Measurements from ENCODE around the gene MARVELD3. TPM values are rescaled to one million over a fixed set of nuclear protein-coding genes. Genes with fewer than 3 reads are reported as not detected.

Gene MARVELD3
- total RNA-seq, 2 experiments from 2014 or later, result not detected

GRCh38 chr16:71627731-71628181, 1.8 kb downstream of the MARVELD3 start:
- CTCF ChIA-PET, result interaction anchor here (1.6 kb wide), 1 partner anchor 17 kb away, joined by 7 read pairs; no protein-coding TSS in a partner anchor
- Mint-ChIP-seq H3K4me3 (no peak overlapping the region), H3K27me3 (peaks cover 4% of the 10 kb centered on the region)

DNA sequence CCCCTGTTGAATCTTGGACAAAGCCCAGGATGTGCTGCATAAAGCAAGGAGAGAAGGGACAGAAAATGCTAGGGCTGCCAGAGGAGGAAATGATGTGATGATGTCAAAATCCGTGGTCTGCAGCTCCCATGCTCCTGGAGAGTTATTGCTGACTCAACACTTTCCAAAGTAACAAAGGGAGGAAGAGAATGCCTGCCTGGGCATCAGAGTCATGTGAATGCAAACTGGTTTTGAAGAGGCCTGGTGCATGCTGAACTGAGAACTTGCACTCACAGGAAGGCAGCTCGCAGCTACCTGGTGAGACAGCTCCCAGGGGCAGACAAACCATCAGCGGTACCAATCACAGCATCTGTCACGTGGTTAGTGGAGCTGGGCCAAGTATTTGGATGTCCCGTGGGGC, 2.8 kb downstream of the MARVELD3 start:
- no peaks in the 10 kb centered on the region for H3K36me3 Mint-ChIP-seq
- no peaks in the 10 kb centered on the region for H3K9me3 Mint-ChIP-seq
- POLR2A ChIA-PET, result interaction anchor here (0.8 kb wide), 1 partner anchor 50 kb away, joined by 3 read pairs; no protein-coding TSS in a partner anchor
- CTCF ChIA-PET, result interaction anchor here (0.5 to 1.6 kb wide), 2 partner anchors 18 to 64 kb away, joined by 3 to 7 read pairs; no protein-coding TSS in a partner anchor
- intact Hi-C loops (cut with micrococcal nuclease), result no loop called here
- no peaks in the 10 kb centered on the region for H3K4me1 Mint-ChIP-seq (ENCODE audit: low read depth)
- H3K4me3 Mint-ChIP-seq, result no peak overlapping the region
- H3K27me3 Mint-ChIP-seq, result peaks cover 4% of the 10 kb centered on the region
- no peak overlapping the region for H3K27ac Mint-ChIP-seq
- no peak for DNase-seq

More at GRCh38 chr16:71627731-71628181, 1.8 kb downstream of the MARVELD3 start:
- H3K4me1 Mint-ChIP-seq (ENCODE audit: low read depth), result no peaks in the 10 kb centered on the region
- POLR2A ChIA-PET, result no interaction called here
- H3K9me3 Mint-ChIP-seq, result no peaks in the 10 kb centered on the region
- no peak for DNase-seq
- H3K27ac Mint-ChIP-seq, result no peak overlapping the region
- intact Hi-C loops (cut with micrococcal nuclease), result no loop called here
- no peaks in the 10 kb centered on the region for H3K36me3 Mint-ChIP-seq

GRCh38 chr16:71629278-71630016, 3.5 kb downstream of the MARVELD3 start:
- Mint-ChIP-seq H3K27me3 (peaks cover 4% of the 10 kb centered on the region), H3K4me1 (ENCODE audit: low read depth) (no peaks in the 10 kb centered on the region), H3K36me3 (no peaks in the 10 kb centered on the region), H3K9me3 (no peaks in the 10 kb centered on the region), H3K27ac (no peak overlapping the region), H3K4me3 (no peak overlapping the region)
- ChIA-PET POLR2A (interaction anchor here (0.8 kb wide), 1 partner anchor 50 kb away, joined by 3 read pairs; no protein-coding TSS in a partner anchor), CTCF (interaction anchor here (1.1 kb wide), 1 partner anchor 18 kb away, joined by 4 read pairs; no protein-coding TSS in a partner anchor)
- no peak for DNase-seq
- intact Hi-C loops (cut with micrococcal nuclease), result no loop called here

DNA sequence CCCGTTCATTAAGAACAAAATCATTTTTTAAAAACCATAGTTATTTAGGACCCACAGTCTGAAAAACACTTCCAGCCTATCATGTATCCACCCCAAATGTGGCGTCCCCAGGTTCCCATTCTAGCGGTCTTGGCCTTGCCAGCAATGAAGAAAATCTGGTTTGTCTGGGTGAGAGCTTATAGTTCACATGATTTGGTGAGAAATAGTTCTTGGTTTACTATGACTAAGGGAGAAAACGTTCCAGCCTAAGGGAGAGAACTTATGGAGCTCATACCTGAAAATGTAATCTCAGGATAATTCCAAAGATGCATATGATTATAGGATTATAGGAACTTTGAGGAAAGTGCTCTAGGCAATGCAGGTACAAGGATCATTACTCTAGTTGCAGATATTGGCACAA, 4.8 kb downstream of the MARVELD3 start:
- DNase-seq, result no peak
- ChIA-PET POLR2A (no interaction called here), CTCF (interaction anchor here (0.6 kb wide), 1 partner anchor 387 kb away, joined by 4 read pairs; no protein-coding TSS in a partner anchor)
- Mint-ChIP-seq H3K9me3 (no peaks in the 10 kb centered on the region), H3K4me1 (ENCODE audit: low read depth) (no peaks in the 10 kb centered on the region), H3K27ac (no peak overlapping the region), H3K27me3 (peaks cover 2% of the 10 kb centered on the region), H3K36me3 (no peaks in the 10 kb centered on the region), H3K4me3 (no peak overlapping the region)
- intact Hi-C loops (cut with micrococcal nuclease), result no loop called here

DNA sequence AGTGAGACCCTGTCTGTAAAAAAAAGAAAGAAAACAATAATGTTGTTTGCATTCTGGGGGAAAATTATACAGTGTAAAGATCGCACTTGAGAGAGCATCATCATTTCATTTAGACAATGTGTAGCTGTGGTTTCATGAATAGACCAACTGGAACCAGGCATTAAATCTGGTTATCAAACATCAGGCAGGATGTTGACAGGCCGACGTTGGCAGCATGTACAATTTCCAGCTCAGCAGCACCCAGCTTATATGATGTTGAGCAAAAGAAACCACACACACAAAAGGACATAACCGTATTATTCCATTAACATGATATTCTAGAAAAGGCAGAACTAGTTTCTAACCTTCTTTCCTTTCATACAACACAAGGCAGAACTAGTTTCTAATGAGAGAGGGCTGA, 5.8 kb downstream of the MARVELD3 start:
- H3K4me3 Mint-ChIP-seq, result no peak overlapping the region
- intact Hi-C loops (cut with micrococcal nuclease), result no loop called here
- no peaks in the 10 kb centered on the region for H3K4me1 Mint-ChIP-seq (ENCODE audit: low read depth)

GRCh38 chr16:71635632-71636031, 9.6 kb downstream of the MARVELD3 start:
- no peaks in the 10 kb centered on the region for H3K4me1 Mint-ChIP-seq (ENCODE audit: low read depth)
- intact Hi-C loops (cut with micrococcal nuclease), result no loop called here
- peaks cover 3% of the 10 kb centered on the region for H3K36me3 Mint-ChIP-seq
- H3K27ac Mint-ChIP-seq, result no peak overlapping the region
- no peak overlapping the region for H3K4me3 Mint-ChIP-seq
- CTCF ChIA-PET, result no interaction called here
- DNase-seq, result no peak
- no peaks in the 10 kb centered on the region for H3K9me3 Mint-ChIP-seq
- POLR2A ChIA-PET, result no interaction called here
- no peaks in the 10 kb centered on the region for H3K27me3 Mint-ChIP-seq

More for the DNA sequence above, 5.8 kb downstream of the MARVELD3 start:
- H3K9me3 Mint-ChIP-seq, result no peaks in the 10 kb centered on the region
- no peaks in the 10 kb centered on the region for H3K27me3 Mint-ChIP-seq
- H3K36me3 Mint-ChIP-seq, result no peaks in the 10 kb centered on the region
- no peak overlapping the region for H3K27ac Mint-ChIP-seq
- no peak for DNase-seq
- CTCF ChIA-PET, result interaction anchor here (1.2 kb wide), 1 partner anchor 20 kb away, joined by 5 read pairs; no protein-coding TSS in a partner anchor
- POLR2A ChIA-PET, result no interaction called here

DNA sequence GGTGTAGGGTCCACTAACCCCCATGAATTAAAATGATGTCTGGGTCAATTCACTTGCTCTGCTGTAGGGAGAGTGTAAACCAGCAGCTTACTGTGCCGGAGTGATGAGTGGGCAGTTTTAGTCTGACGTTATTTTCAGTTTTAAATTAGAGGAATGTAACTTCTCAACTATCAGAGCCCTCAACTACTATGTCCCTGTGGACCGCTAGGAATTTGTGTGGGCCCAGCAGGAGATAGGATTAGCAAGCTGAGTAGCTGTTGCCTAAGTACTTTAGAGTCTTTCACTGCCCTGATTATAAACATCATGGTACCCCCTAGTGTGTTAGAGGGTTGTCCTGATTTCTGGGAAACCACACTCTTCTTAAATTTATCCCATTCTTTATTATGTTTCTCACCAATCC, 11.4 kb downstream of the MARVELD3 start:
- no peaks in the 10 kb centered on the region for H3K27me3 Mint-ChIP-seq
- CTCF ChIA-PET, result interaction anchor here (1.4 kb wide), 1 partner anchor 26 kb away, joined by 4 read pairs; no protein-coding TSS in a partner anchor
- no peaks in the 10 kb centered on the region for H3K9me3 Mint-ChIP-seq
- DNase-seq, result no peak
- intact Hi-C loops (cut with micrococcal nuclease), result no loop called here
- peaks cover 4% of the 10 kb centered on the region for H3K36me3 Mint-ChIP-seq
- POLR2A ChIA-PET, result no interaction called here
- no peak overlapping the region for H3K4me3 Mint-ChIP-seq
- H3K27ac Mint-ChIP-seq, result no peak overlapping the region
- no peaks in the 10 kb centered on the region for H3K4me1 Mint-ChIP-seq (ENCODE audit: low read depth)

DNA sequence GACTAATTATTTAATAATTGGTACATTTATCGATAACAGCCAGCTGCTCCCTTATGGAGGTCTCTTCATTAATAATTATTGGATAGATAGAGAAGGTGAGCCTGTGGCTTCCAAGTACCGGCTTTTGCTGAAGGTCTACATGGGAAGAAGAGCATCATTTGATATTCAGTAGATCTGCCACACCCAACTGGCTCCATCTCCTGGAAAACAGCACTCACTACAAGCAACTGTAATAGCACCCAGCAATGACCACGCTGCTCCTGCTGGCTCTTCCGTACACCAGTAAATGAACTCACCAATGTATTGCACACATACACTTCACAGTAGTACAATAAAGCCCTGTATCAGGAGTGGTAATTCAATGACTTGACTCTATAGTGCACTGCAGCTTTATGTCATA, 19.5 kb downstream of the MARVELD3 start:
- Mint-ChIP-seq H3K27me3 (no peaks in the 10 kb centered on the region), H3K4me3 (no peak overlapping the region), H3K36me3 (peaks cover 15% of the 10 kb centered on the region), H3K4me1 (ENCODE audit: low read depth) (no peaks in the 10 kb centered on the region), H3K9me3 (no peaks in the 10 kb centered on the region), H3K27ac (no peak overlapping the region)
- ChIA-PET POLR2A (no interaction called here), CTCF (interaction anchor here (0.7 kb wide), 1 partner anchor 32 kb away, joined by 3 read pairs; no protein-coding TSS in a partner anchor)
- no peak for DNase-seq
- intact Hi-C loops (cut with micrococcal nuclease), result no loop called here

DNA sequence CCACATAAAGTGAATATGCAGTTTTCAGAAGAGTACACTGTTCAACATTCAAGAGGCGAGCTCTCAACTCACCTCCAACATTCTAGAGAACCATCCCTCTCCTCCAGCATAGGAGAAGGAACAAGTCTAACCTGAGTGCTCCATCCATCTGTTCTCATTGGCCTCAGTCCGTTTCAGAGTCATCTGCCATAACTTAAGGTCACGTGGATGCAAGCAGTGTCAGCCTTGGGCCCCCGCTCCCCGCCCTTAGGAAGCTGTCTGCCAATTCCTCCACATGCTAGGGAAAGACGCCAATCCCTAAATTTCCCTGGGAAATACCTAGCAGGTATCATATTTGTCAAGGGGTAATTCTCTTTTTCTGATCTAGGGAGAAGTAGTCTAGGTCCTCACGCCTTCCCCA, 21.4 kb downstream of the MARVELD3 start:
- POLR2A ChIA-PET, result interaction anchor here (0.6 kb wide), 1 partner anchor 28 kb away, joined by 4 read pairs; no protein-coding TSS in a partner anchor
- Mint-ChIP-seq H3K27me3 (no peaks in the 10 kb centered on the region), H3K4me3 (no peak overlapping the region), H3K4me1 (ENCODE audit: low read depth) (no peaks in the 10 kb centered on the region), H3K27ac (no peak overlapping the region), H3K36me3 (peaks cover 14% of the 10 kb centered on the region), H3K9me3 (no peaks in the 10 kb centered on the region)
- intact Hi-C loops (cut with micrococcal nuclease), result no loop called here
- CTCF ChIA-PET, result no interaction called here
- DNase-seq, result no peak

DNA sequence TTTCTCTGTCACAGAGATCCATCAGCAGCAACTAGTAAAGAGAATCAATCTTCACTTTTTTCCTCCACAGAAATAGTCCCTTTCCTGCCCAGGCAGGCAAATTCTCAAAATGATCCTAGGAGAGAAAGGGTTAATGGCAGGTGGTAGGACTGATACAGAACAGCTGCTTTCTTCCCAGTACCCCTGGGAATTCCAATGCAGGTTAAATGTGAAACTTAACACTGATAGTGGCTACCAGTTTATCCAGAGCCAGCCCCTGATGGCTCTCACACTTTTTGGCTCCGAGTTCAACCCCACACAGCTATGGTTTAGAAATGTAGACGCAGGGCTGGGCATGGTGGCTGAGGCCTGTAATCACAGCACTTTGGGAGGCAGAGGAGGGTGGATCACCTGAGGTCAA, 22.2 kb downstream of the MARVELD3 start:
- Mint-ChIP-seq H3K9me3 (no peaks in the 10 kb centered on the region), H3K36me3 (peaks cover 14% of the 10 kb centered on the region), H3K4me3 (no peak overlapping the region), H3K27ac (no peak overlapping the region), H3K27me3 (no peaks in the 10 kb centered on the region), H3K4me1 (ENCODE audit: low read depth) (no peaks in the 10 kb centered on the region)
- POLR2A ChIA-PET, result no interaction called here
- CTCF ChIA-PET, result no interaction called here
- no peak for DNase-seq
- intact Hi-C loops (cut with micrococcal nuclease), result no loop called here

GRCh38 chr16:71648921-71649320, 22.9 kb downstream of the MARVELD3 start:
- CTCF ChIA-PET, result no interaction called here
- POLR2A ChIA-PET, result no interaction called here
- Mint-ChIP-seq H3K27ac (no peak overlapping the region), H3K9me3 (no peaks in the 10 kb centered on the region), H3K36me3 (peaks cover 14% of the 10 kb centered on the region), H3K4me1 (ENCODE audit: low read depth) (no peaks in the 10 kb centered on the region), H3K27me3 (no peaks in the 10 kb centered on the region), H3K4me3 (no peak overlapping the region)
- intact Hi-C loops (cut with micrococcal nuclease), result no loop called here
- no peak for DNase-seq

DNA sequence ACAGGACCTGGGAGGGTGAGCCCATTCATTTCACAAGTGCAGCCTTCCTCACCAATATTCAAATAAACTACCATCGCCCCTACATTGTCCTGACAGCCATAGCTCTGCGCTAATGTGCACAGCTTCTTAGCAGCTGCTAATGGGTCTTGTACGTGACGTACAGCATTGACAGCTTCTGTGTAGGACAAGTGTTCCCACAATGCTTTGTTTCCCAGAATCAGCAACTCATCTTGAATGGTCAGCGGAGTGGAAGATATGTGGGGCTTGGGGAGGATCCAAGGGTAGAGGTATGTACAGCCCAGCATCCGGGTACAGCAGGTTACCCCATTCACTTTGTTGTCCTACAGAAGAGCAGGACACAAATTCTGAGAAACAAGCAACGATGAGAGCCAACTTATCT, 23.7 kb downstream of the MARVELD3 start:
- Mint-ChIP-seq H3K9me3 (no peaks in the 10 kb centered on the region), H3K27ac (no peak overlapping the region), H3K4me3 (no peak overlapping the region), H3K4me1 (ENCODE audit: low read depth) (no peaks in the 10 kb centered on the region), H3K27me3 (no peaks in the 10 kb centered on the region), H3K36me3 (peaks cover 14% of the 10 kb centered on the region)
- DNase-seq, result no peak
- intact Hi-C loops (cut with micrococcal nuclease), result no loop called here
- CTCF ChIA-PET, result no interaction called here
- POLR2A ChIA-PET, result no interaction called here

DNA sequence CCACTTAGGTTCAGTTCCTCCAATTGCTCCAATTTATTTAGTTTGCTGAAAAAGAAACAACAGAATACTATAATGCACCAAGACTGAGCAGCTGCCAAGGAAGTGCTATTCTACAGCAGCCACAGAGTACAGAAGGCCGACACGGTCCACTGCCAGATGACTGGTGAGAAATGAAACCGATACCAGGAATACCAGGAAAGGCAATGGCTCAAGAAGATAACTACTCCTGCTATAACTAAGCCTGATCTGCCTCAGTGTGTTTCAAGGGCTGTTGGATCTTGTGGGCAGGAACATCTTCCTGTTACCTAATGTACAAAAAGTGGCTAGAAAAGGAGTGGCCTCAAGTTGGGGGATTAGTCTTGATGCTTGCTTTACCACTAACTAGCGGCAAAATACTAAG, 32.8 kb downstream of the MARVELD3 start:
- H3K9me3 Mint-ChIP-seq, result no peaks in the 10 kb centered on the region
- no peaks in the 10 kb centered on the region for H3K4me1 Mint-ChIP-seq (ENCODE audit: low read depth)
- no peaks in the 10 kb centered on the region for H3K27me3 Mint-ChIP-seq
- H3K36me3 Mint-ChIP-seq, result peaks cover 18% of the 10 kb centered on the region
- intact Hi-C loops (cut with micrococcal nuclease), result no loop called here
- H3K4me3 Mint-ChIP-seq, result no peak overlapping the region
- H3K27ac Mint-ChIP-seq, result no peak overlapping the region
- CTCF ChIA-PET, result no interaction called here
- POLR2A ChIA-PET, result no interaction called here
- no peak for DNase-seq
